HEK293 (cell line): Measurements from ENCODE around the gene CD44.

Experiments used
- CTCF ChIA-PET: fragments of 350-600 bp; formaldehyde crosslinking; extraction: SDS; loops from one replicate; lab custom pipeline; 2021; ENCODE audit warnings: antibody characterized with exemption; lab: Yijun Ruan, JAX
- POLR2A ChIA-PET: fragments of 300-600 bp; formaldehyde crosslinking; extraction: SDS; loops from one replicate; lab custom pipeline; 2020; ENCODE audit warnings: antibody characterized with exemption, inconsistent platforms; lab: Yijun Ruan, JAX
- H3K27ac ChIP-seq: fragments of 200-500 bp; sonication (Bioruptor generic); 2 replicates; pipeline ENCODE4 v1.5.1; 2014; ENCODE audit warnings: low read depth, low read length, control low read depth, inconsistent platforms; ENCODE audit errors: extremely low read depth
- H3K36me3 ChIP-seq, 2 experiments: fragments of 200-500 bp in 1 of 2; sonication (Bioruptor generic) in 1 of 2; 1 replicate in 1 of 2; 2 replicates in 1 of 2; pipeline ENCODE4 v1.5.1; 2014 to 2017; ENCODE audit warnings: inconsistent platforms in 2 of 2, low read length in 2 of 2; ENCODE audit not compliant: control insufficient read depth in 2 of 2, insufficient read depth in 1 of 2
- H3K4me1 ChIP-seq: fragments of 200-500 bp; sonication (Bioruptor generic); 2 replicates; pipeline ENCODE4 v1.5.1; 2014; ENCODE audit warnings: mild to moderate bottlenecking, low read length, inconsistent platforms; ENCODE audit not compliant: control insufficient read depth, insufficient read depth
- H3K4me3 ChIP-seq: 2 replicates; pipeline ENCODE4 v1.5.1; 2011; ENCODE audit warnings: low read depth, mild to moderate bottlenecking, control low read depth, low read length, moderate library complexity
- H3K9me3 ChIP-seq: fragments of 200-500 bp; sonication (Bioruptor generic); 2 replicates; pipeline ENCODE4 v1.5.1; 2014; ENCODE audit warnings: low read depth, low read length, inconsistent platforms; ENCODE audit not compliant: control insufficient read depth, insufficient read depth
- BCL11A ChIP-seq: fragments of 450-650 bp; formaldehyde crosslinking; IDR thresholded peaks from 2 replicates; pipeline ENCODE4 v1.5.1; 2016; ENCODE audit warnings: low read depth, missing biosample characterization, missing genetic modification characterization
- GLIS2 ChIP-seq: fragments of 450-650 bp; formaldehyde crosslinking; IDR thresholded peaks from 2 replicates; pipeline ENCODE4 v1.5.1; 2016; ENCODE audit warnings: missing biosample characterization, missing genetic modification characterization
- HOXA7 ChIP-seq: sonication (generic); formaldehyde crosslinking; IDR thresholded peaks from 2 replicates; pipeline ENCODE4 v1.8.1; 2022; ENCODE audit warnings: missing genetic modification reagents, borderline replicate concordance
- KLF7 ChIP-seq: fragments of 450-650 bp; formaldehyde crosslinking; IDR thresholded peaks from 2 replicates; pipeline ENCODE4 v1.5.1; 2016; ENCODE audit warnings: missing biosample characterization, missing genetic modification characterization, borderline replicate concordance
- OSR2 ChIP-seq: fragments of 450-650 bp; formaldehyde crosslinking; IDR thresholded peaks from 2 replicates; pipeline ENCODE4 v1.5.1; 2016; ENCODE audit warnings: missing biosample characterization, missing genetic modification characterization
- SP2 ChIP-seq: fragments of 450-650 bp; formaldehyde crosslinking; IDR thresholded peaks from 2 replicates; pipeline ENCODE4 v1.5.1; 2016; ENCODE audit warnings: missing biosample characterization, missing genetic modification characterization
- SP7 ChIP-seq: fragments of 450-650 bp; formaldehyde crosslinking; IDR thresholded peaks from 2 replicates; pipeline ENCODE4 v1.5.1; 2016; ENCODE audit warnings: missing biosample characterization, missing genetic modification characterization
- YY2 ChIP-seq: fragments of 450-650 bp; formaldehyde crosslinking; IDR thresholded peaks from 2 replicates; pipeline ENCODE4 v1.5.1; 2016; ENCODE audit warnings: missing biosample characterization, missing genetic modification characterization
- ZBTB20 ChIP-seq: fragments of 450-650 bp; formaldehyde crosslinking; IDR thresholded peaks from 2 replicates; pipeline ENCODE4 v1.5.1; 2016; ENCODE audit warnings: missing biosample characterization, missing genetic modification characterization
- ZFP3 ChIP-seq: fragments of 450-650 bp; formaldehyde crosslinking; IDR thresholded peaks from 2 replicates; pipeline ENCODE4 v1.5.1; 2016; ENCODE audit warnings: low read depth, missing biosample characterization, missing genetic modification characterization
- ZNF114 ChIP-seq: fragments of 450-650 bp; formaldehyde crosslinking; IDR thresholded peaks from 2 replicates; pipeline ENCODE4 v1.5.0; 2017; ENCODE audit warnings: missing biosample characterization, missing genetic modification characterization
- ZNF138 ChIP-seq: fragments of 450-650 bp; formaldehyde crosslinking; IDR thresholded peaks from 2 replicates; pipeline ENCODE4 v1.5.1; 2016; ENCODE audit warnings: missing biosample characterization, missing genetic modification characterization, borderline replicate concordance
- ZNF202 ChIP-seq: fragments of 450-650 bp; formaldehyde crosslinking; IDR thresholded peaks from 2 replicates; pipeline ENCODE4 v1.5.1; 2016; ENCODE audit warnings: missing biosample characterization, missing genetic modification characterization, borderline replicate concordance
- ZNF266 ChIP-seq: fragments of 450-650 bp; formaldehyde crosslinking; IDR thresholded peaks from 2 replicates; pipeline ENCODE4 v1.5.1; 2016; ENCODE audit warnings: missing biosample characterization, missing genetic modification characterization, low read depth
- ZNF350 ChIP-seq: fragments of 450-650 bp; formaldehyde crosslinking; IDR thresholded peaks from 2 replicates; pipeline ENCODE4 v1.5.0; 2017; ENCODE audit warnings: missing biosample characterization, mild to moderate bottlenecking, missing genetic modification characterization
- ZNF37A ChIP-seq: fragments of 450-650 bp; IDR thresholded peaks from 2 replicates; pipeline ENCODE4 v1.5.1; 2018; ENCODE audit warnings: missing biosample characterization, missing genetic modification characterization
- ZNF473 ChIP-seq: fragments of 450-650 bp; formaldehyde crosslinking; IDR thresholded peaks from 2 replicates; pipeline ENCODE4 v1.5.1; 2017; ENCODE audit warnings: missing biosample characterization, missing genetic modification characterization
- ZNF529 ChIP-seq: fragments of 450-650 bp; formaldehyde crosslinking; IDR thresholded peaks from 2 replicates; pipeline ENCODE4 v1.5.1; 2017; ENCODE audit warnings: missing genetic modification characterization, missing biosample characterization; ENCODE audit not compliant: insufficient replicate concordance
- ZNF544 ChIP-seq: fragments of 450-650 bp; formaldehyde crosslinking; IDR thresholded peaks from 2 replicates; pipeline ENCODE4 v1.5.0; 2017; ENCODE audit warnings: missing biosample characterization, missing genetic modification characterization
- ZNF571 ChIP-seq: fragments of 450-650 bp; formaldehyde crosslinking; IDR thresholded peaks from 2 replicates; pipeline ENCODE4 v1.5.0; 2017; ENCODE audit warnings: missing biosample characterization, missing genetic modification characterization
- ZNF621 ChIP-seq: fragments of 450-650 bp; formaldehyde crosslinking; IDR thresholded peaks from 2 replicates; pipeline ENCODE4 v1.5.1; 2017; ENCODE audit warnings: missing biosample characterization, missing genetic modification characterization
- ZNF677 ChIP-seq: fragments of 450-650 bp; IDR thresholded peaks from 2 replicates; pipeline ENCODE4 v1.5.0; 2018; ENCODE audit warnings: missing biosample characterization, mild to moderate bottlenecking, missing genetic modification characterization, moderate library complexity
- ZNF776 ChIP-seq: fragments of 450-650 bp; formaldehyde crosslinking; IDR thresholded peaks from 2 replicates; pipeline ENCODE4 v1.5.0; 2017; ENCODE audit warnings: missing biosample characterization, missing genetic modification characterization, borderline replicate concordance
- TF ChIP-seq, protein P1 (sequence below): fragments of 450-650 bp; formaldehyde crosslinking; IDR thresholded peaks from 2 replicates; pipeline ENCODE4 v1.5.1; 2016; ENCODE audit warnings: missing biosample characterization, missing genetic modification characterization, low read depth
- TF ChIP-seq, protein P2 (sequence below): fragments of 450-650 bp; formaldehyde crosslinking; IDR thresholded peaks from 2 replicates; pipeline ENCODE4 v1.5.1; 2016; ENCODE audit warnings: missing biosample characterization, missing genetic modification characterization
- TF ChIP-seq, protein P3 (sequence below): fragments of 450-650 bp; formaldehyde crosslinking; IDR thresholded peaks from 2 replicates; pipeline ENCODE4 v1.5.1; 2016; ENCODE audit warnings: missing biosample characterization, missing genetic modification characterization
- TF ChIP-seq, protein P4 (sequence below): fragments of 450-650 bp; formaldehyde crosslinking; IDR thresholded peaks from 2 replicates; pipeline ENCODE4 v1.5.1; 2016; ENCODE audit warnings: missing biosample characterization, missing genetic modification characterization

CD44 gene

DNA sequence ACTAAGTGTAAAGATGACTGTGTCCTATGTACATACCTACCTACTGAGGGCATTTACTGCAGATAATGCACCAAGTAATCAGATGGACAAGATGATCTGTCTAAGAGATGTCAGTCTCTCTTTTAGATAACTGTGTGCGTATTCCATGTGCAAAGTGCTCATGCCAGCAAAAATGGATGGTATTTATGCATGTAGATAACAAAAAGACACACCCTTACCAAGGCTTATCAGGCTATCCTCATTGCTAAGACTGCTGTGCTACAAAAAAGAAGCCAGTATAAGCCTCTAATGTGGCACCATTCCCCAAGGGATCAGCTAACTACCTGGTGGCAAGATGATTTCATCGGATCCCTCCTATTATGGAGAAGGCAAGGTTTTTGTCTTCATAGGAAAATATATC is 34.3 kb upstream of the CD44 start:
- ChIA-PET CTCF (no interaction called here), POLR2A (no interaction called here)
- H3K4me1 ChIP-seq, result no peaks in the 10 kb centered on the region
- H3K4me3 ChIP-seq, result no peak overlapping the region
- H3K27ac ChIP-seq, result no peak overlapping the region
- no peaks in the 10 kb centered on the region for H3K36me3 ChIP-seq
- no peaks in the 10 kb centered on the region for H3K9me3 ChIP-seq
- no peak for TF ChIP-seq ZNF202 (tag by site-specific recombination)
- TF ChIP-seq ZNF677 (tag by site-specific recombination), result no peak
- no peak for TF ChIP-seq ZNF138 (tag by site-specific recombination)
- TF ChIP-seq, protein P1, sequence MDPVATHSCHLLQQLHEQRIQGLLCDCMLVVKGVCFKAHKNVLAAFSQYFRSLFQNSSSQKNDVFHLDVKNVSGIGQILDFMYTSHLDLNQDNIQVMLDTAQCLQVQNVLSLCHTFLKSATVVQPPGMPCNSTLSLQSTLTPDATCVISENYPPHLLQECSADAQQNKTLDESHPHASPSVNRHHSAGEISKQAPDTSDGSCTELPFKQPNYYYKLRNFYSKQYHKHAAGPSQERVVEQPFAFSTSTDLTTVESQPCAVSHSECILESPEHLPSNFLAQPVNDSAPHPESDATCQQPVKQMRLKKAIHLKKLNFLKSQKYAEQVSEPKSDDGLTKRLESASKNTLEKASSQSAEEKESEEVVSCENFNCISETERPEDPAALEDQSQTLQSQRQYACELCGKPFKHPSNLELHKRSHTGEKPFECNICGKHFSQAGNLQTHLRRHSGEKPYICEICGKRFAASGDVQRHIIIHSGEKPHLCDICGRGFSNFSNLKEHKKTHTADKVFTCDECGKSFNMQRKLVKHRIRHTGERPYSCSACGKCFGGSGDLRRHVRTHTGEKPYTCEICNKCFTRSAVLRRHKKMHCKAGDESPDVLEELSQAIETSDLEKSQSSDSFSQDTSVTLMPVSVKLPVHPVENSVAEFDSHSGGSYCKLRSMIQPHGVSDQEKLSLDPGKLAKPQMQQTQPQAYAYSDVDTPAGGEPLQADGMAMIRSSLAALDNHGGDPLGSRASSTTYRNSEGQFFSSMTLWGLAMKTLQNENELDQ (tag by site-specific recombination), result no peak
- TF ChIP-seq, protein P2, sequence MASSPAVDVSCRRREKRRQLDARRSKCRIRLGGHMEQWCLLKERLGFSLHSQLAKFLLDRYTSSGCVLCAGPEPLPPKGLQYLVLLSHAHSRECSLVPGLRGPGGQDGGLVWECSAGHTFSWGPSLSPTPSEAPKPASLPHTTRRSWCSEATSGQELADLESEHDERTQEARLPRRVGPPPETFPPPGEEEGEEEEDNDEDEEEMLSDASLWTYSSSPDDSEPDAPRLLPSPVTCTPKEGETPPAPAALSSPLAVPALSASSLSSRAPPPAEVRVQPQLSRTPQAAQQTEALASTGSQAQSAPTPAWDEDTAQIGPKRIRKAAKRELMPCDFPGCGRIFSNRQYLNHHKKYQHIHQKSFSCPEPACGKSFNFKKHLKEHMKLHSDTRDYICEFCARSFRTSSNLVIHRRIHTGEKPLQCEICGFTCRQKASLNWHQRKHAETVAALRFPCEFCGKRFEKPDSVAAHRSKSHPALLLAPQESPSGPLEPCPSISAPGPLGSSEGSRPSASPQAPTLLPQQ, result no peak
- TF ChIP-seq ZNF571, result no peak
- TF ChIP-seq, protein P3, sequence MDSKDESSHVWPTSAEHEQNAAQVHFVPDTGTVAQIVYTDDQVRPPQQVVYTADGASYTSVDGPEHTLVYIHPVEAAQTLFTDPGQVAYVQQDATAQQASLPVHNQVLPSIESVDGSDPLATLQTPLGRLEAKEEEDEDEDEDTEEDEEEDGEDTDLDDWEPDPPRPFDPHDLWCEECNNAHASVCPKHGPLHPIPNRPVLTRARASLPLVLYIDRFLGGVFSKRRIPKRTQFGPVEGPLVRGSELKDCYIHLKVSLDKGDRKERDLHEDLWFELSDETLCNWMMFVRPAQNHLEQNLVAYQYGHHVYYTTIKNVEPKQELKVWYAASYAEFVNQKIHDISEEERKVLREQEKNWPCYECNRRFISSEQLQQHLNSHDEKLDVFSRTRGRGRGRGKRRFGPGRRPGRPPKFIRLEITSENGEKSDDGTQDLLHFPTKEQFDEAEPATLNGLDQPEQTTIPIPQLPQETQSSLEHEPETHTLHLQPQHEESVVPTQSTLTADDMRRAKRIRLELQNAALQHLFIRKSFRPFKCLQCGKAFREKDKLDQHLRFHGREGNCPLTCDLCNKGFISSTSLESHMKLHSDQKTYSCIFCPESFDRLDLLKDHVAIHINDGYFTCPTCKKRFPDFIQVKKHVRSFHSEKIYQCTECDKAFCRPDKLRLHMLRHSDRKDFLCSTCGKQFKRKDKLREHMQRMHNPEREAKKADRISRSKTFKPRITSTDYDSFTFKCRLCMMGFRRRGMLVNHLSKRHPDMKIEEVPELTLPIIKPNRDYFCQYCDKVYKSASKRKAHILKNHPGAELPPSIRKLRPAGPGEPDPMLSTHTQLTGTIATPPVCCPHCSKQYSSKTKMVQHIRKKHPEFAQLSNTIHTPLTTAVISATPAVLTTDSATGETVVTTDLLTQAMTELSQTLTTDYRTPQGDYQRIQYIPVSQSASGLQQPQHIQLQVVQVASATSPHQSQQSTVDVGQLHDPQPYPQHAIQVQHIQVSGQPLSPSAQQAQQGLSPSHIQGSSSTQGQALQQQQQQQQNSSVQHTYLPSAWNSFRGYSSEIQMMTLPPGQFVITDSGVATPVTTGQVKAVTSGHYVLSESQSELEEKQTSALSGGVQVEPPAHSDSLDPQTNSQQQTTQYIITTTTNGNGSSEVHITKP (tag by site-specific recombination), result no peak
- no peak for TF ChIP-seq ZNF473 (tag by site-specific recombination)
- no peak for TF ChIP-seq GLIS2 (tag by site-specific recombination)
- TF ChIP-seq ZNF37A (tag by site-specific recombination), result no peak
- no peak for TF ChIP-seq ZNF544
- TF ChIP-seq, all 188 proteins: peak for 0

DNA sequence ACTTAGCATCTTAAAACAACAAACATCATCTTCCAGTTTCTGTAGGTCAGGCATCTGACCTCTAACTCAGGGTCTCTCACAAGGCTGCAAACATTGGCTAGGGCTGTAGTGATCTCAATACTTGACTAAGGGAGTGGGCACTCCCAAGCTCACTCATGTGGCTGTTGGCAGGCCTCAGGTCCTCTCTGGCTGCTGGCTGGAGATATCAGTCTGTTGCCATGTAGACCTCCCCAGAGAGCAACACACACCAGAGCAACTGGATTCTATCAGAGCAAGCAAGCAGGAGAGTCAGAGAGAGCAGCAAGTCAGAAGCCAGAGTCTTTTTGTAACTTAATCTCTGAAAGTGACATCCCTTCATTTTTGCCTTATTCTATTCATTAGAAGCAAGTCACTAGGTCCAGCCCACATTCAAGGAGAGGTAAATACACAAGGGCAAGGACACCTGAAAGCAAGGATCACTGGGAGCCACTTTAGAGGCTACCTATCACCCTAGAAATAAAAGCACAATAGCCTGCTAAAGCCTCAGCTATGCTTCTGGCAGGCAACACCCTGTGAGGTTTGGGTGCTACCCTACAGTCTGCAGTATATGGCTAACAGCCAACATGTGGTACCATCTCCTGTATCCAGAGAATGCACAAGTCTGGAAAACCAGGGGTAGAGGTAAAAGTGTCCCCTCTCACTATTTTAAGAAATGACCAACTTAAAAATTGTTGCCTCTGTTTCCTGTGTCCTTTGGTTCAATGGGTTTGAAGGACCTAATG is 33.5 kb upstream of the CD44 start:
- CTCF ChIA-PET, result no interaction called here
- TF ChIP-seq ZFP3 (tag by site-specific recombination) (no peak), ZNF350 (no peak), YY2 (tag by site-specific recombination) (no peak), BCL11A (tag by site-specific recombination) (no peak), ZNF621 (no peak), ZBTB20 (no peak), ZNF776 (tag by site-specific recombination) (no peak), HOXA7 (CRISPR knock-in tag) (no peak), SP7 (tag by site-specific recombination) (no peak), SP2 (tag by site-specific recombination) (no peak), ZNF266 (tag by site-specific recombination) (no peak), KLF7 (no peak), ZNF114 (tag by site-specific recombination) (no peak), ZNF529 (tag by site-specific recombination) (no peak), OSR2 (tag by site-specific recombination) (no peak)
- TF ChIP-seq, protein P4, sequence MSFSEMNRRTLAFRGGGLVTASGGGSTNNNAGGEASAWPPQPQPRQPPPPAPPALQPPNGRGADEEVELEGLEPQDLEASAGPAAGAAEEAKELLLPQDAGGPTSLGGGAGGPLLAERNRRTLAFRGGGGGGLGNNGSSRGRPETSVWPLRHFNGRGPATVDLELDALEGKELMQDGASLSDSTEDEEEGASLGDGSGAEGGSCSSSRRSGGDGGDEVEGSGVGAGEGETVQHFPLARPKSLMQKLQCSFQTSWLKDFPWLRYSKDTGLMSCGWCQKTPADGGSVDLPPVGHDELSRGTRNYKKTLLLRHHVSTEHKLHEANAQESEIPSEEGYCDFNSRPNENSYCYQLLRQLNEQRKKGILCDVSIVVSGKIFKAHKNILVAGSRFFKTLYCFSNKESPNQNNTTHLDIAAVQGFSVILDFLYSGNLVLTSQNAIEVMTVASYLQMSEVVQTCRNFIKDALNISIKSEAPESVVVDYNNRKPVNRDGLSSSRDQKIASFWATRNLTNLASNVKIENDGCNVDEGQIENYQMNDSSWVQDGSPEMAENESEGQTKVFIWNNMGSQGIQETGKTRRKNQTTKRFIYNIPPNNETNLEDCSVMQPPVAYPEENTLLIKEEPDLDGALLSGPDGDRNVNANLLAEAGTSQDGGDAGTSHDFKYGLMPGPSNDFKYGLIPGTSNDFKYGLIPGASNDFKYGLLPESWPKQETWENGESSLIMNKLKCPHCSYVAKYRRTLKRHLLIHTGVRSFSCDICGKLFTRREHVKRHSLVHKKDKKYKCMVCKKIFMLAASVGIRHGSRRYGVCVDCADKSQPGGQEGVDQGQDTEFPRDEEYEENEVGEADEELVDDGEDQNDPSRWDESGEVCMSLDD (tag by site-specific recombination), result no peak

More for the DNA sequence above, 33.5 kb upstream of the CD44 start:
- H3K9me3 ChIP-seq, result no peaks in the 10 kb centered on the region
- no peaks in the 10 kb centered on the region for H3K4me1 ChIP-seq
- POLR2A ChIA-PET, result no interaction called here
- H3K27ac ChIP-seq, result no peak overlapping the region
- no peaks in the 10 kb centered on the region for H3K36me3 ChIP-seq
- no peak overlapping the region for H3K4me3 ChIP-seq
